GM18511 (cell line): ENCODE results near the gene MKRN1.
"Not testable (repeated sequence)": the region's sequence is repeated elsewhere in the genome, so short reads cannot be mapped to it uniquely, and the experiment has no call there.

Experiments used
- ATAC-seq: cut with Tn5 transposase; IDR thresholded peaks from one replicate; pipeline ENCODE4 v1.9.1; 2021; ENCODE audit warnings: mild to moderate bottlenecking, moderate library complexity; ENCODE audit not compliant: unreplicated experiment

MKRN1 gene

DNA sequence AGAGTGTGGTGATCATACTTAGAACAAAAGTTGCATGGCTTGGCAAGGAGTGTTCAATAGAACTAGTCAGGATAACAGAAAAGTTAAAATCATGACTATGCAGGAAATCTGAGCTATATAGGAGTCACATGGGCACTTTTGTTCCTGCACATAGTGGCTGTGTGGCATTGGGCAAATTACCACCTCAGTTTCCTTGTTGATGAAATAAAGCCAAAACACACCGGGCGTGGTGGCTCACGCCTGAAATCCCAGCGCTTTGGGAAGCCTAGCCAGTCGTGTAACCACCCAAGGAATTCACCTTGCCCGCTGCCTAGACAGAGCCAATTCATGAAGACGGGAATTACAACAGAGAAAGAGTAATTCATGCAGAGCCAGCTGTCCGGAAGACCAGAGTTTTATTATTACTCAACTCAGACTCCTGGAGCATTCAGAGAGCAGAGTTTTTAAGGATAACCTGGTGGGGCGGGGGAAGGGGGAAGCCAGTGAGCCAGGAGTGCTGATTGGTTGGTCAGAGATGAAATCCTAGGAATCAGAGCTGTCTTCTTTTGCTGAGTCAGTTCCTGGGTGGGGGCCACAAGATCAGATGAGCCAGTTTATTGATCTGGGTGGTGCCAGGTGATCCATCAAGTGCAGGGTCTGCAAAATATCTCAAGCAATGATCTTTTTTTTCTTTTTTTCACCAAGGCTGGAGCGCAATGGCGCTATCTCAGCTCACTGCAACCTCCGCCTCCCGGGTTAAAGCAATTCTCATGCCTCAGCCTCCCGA, 6.4 kb upstream of the MKRN1 start:
- no peak for ATAC-seq

DNA sequence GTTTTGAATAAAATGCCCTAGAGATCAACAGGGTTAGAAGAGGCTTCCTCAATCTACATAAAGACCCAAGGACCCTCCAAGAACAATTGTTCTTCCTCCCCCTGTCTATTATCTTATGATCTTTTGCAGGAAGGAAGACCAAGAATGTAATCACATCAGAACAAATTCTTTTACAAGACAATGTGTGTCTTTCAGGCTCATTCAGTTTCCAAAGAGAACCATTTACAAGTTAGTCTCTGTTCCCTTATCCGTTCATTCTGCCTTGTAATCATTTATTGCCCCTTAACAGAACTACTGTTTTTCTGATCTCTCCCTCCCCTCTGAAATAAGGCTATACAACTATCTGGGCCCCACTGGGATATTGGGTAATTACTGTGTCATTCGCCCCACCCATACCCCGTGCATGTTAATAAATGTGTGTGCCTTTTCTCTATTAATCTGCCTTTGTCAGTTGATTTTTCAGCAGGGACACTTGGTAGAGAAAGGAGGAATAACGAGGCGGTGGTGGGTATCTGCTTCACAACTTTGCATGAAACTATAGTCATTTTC, 5.7 kb upstream of the MKRN1 start:
- ATAC-seq = no peak

- no peak for ATAC-seq
Measured at GRCh38 chr7:140484479-140484878, 5.2 kb upstream of the MKRN1 start.

DNA sequence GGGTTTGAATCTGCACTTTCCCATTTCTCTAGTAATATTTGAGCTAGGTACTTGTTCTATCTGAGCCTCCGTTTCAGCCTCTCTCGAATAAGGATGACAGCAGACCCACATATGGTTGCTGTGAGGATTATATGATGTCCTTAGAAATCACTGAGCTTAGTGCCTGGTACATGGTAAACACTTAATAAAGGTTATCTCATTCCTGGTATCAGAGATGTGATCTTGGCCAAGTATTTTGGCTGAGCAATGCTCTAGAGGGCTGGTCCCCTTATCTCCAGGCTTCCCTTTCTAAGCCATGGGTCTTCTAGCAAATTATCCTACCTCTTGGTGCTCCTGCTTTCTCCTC, 407 bp upstream of the MKRN1 start:
- peak; percentile 10 for ATAC-seq

DNA sequence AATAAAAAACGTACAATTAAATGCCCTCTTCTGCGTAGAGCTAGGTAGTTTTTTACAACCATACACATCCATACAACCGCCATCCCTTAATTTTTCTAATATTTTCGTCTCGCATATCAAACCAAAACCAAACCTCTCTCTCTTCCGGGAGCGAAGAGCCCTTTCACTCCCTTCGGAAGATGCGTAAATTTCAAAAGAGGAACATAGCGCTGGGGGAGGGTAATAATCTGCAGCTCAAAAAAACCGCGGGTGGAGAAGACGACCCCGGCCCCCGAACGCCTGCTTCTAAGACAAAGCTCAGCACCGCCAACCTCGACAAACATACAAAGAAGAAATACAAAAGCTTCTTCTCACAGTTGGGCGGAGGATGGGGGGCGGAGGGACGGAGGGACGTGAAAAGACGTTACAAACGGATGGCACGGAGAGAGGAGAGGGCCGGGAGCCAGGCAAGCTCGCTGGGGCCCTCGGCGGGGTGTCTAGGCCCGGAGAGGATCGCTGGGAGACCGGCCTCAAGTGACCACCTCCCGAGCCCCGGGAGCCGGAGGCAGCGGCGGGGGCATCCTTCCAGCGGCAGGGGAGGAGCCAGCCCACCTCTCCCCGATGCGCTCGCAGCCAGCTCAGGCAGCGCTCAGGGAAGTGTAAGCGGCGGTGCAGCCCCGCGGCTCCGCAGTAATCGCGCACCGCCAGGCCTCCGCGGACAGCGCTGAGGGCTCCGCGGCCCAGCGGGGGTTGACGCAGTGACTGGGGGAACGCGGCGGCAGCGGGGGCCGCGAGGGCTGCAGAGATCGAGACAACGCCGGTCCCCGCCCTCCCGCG, 851 bp downstream of the MKRN1 start:
- peak; percentile 28 for ATAC-seq

DNA sequence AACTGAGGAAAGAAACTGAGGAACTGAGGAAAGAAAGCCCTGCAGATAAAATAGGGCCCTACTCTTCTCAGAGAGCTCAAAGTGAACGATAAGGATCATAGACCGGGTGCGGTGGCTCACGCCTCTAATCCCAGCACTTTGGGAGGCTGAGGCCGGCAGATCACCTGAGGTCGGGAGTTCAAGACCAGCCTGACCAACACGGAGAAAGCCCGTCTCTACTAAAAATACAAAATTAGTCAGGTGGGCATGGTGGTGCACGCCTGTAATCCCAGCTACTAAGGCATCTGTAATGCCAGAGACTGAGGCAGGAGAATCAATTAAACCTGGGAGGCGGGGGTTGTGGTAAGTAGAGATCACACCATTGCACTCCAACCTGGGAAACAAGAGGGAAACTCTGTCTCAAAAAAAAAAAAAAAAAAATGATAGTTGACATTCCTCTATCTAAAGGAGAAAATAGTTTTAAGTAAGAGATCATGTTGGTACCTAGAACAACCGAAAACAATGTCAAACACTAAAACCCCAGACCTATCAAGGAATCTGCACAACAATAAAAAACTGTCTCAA, 2.5 kb downstream of the MKRN1 start:
- ATAC-seq = no peak

- ATAC-seq = no peak
Measured at GRCh38 chr7:140475747-140476333, 3.5 kb downstream of the MKRN1 start.

DNA sequence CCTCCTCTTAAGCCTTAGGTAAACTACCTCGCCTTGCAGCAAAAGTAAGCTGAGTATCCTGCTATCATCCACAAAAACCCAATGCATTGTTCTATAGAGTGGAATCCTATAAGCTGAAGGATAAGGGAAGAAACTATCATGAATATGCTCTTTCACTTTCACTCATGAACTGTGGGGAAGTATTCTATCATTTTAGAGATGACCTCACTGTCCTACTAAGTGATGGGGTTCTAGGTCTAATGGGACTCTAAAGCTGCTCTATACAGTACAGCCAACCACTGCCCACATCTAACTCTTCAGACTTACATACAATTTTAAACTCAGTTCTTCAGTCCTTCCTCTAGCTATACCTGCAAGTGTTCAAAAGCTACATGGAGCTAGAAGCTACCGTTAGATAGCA, 16.2 kb downstream of the MKRN1 start:
- ATAC-seq = no peak

DNA sequence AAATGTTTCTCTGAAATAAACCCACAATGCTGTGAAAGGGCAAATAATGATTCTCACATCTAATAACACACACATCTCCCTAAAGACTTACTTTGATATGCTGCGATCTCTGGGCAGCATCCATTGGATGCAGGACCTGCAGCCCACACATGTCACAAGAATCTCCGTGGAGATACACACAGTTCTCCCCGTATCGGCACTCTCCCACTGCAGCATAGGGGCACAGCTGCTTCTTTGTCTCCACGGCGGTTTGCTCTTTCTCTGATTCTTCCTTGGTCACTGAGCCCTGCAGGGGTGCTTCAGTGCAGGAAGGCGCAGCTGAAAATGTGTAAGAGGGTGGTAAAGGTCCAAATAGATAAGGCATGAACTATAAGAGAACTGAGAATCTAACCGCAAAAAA, 20.4 kb downstream of the MKRN1 start:
- no peak for ATAC-seq

GRCh38 chr7:140458201-140458600, 21.1 kb downstream of the MKRN1 start:
- ATAC-seq = no peak

DNA sequence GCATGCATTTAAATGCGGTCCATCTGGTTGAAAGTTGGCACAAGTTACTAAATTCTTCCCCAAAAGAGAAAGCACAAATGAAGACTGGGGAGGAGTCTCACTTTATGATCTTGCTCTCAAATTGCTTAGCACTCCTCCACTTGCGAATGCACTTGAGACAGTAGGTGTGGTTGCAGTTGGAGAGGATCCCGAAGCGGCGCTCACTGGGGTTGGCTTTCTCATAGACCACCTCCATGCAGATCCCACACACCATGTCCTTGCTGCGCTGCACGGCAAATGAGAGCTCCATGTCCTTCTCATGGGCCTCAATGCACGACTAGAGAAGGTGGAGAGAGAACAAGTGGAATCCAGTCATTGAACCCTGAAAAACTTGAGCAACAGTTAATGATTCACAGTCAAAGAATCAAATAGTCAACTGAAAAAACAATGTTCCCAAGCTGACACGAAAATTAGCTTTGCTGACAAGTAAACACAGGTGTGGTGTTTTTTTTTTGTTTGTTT, 22.7 kb downstream of the MKRN1 start:
- ATAC-seq = no peak

DNA sequence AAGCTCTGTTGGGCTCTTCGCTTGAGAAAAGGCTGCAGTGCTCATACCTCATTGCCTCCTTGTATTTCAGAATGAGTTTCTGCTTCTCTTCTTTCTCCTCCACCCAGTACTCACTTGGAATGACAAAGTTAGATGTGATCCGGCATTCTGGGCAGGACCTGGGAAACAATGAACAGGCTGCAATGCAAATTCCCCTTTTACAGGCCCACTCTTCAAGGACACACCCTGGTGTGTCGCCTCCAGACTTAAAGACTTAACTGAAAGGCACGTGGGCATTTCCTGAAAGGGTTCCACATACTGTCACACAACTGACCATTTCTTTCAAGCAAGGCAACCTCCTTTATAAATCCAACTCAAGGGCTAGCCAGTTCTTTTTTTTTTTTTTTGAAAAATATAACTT, 23.6 kb downstream of the MKRN1 start:
- ATAC-seq = no peak

DNA sequence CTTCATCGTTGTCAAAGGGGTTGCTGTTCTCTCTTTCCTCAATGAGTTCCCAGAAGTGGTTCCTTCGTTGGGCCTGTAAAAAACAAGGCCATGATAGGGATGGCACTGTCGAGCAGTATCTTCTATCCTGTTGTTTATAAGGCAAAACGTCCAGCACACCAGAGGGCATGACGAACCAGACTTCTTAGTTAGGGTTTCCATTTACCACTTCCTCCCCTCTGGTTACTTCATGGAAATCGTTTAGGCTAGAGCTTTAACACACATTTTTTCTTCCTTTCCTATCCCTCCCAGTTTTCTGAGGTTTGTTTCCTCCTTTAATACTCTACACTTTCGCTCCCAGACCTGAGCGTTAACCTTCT, 24.7 kb downstream of the MKRN1 start:
- no peak for ATAC-seq

- not testable (repeated sequence) for ATAC-seq
Measured at GRCh38 chr7:140453785-140454656, 25.3 kb downstream of the MKRN1 start.

DNA sequence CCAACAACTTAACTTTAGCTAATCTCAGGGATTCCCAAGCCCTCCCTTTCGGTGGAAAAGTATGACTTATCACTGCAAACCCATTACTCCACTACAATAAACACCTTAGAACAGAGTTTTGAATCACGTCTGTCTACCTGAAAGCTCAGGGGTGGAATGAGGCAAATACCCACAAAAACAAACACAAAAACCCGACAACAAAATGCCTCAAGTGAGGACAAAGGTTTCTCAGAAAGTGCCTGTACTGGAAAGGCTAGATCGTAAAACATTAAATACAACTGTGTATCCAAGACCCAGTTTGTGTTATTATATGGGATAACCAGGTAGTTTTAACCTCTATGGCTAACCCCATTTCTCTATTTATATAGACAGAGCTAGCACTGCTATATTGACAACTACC, 26.0 kb downstream of the MKRN1 start:
- ATAC-seq = no peak

- no peak for ATAC-seq
Measured at GRCh38 chr7:140451716-140452115, 27.6 kb downstream of the MKRN1 start.

DNA sequence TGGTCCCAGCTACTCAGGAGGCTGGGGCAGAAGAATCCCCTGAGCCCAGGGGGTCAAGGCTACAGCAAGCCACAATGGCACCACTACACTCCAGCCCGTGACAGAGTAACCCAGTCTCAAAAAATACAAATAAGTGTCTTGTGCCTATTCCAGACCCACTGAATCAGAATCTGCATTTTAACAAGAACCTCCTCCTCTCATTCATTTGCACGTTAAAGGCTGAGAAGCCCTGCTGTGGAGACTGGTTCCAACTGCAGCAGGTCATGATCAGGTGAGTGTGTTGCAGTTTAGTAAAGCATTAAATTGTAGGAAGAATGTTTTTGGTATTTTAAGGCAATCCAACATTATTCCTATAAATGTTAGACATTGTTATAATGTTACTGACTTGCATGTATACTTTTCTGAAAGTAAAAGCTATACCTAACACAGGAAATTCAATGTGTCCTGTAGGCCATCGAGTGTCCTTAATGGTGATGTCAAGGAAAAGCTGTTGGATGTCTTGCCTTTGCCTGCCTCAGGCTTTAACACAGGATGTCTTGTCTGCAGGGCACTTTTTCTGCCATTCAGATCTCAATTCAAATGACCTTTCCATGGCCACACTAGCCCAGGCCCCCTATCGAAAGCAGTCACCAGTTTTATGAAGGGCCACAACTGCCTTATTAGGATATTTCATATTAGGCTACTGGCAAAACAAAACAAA, 30.4 kb downstream of the MKRN1 start:
- no peak for ATAC-seq

DNA sequence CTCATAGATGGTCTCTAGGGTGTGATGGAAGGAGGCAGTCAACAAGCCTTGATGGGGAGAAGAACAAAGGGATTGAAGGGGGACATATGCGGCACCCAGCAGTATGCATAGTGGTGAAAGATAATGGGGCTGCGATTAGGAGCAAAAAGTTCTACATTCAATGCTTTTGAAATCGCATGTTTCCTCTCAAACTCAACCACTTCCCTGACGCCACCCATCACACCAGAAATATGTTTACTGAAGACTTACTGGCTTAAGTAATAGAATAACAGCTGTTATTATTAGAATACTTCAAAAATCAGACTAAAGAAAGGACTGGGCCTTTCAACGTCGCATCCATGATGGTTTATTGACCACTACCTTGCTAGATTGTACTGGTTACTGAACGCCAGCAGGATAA, 31.5 kb downstream of the MKRN1 start:
- ATAC-seq = no peak

- no peak for ATAC-seq
Measured at GRCh38 chr7:140446467-140446866, 32.8 kb downstream of the MKRN1 start.

DNA sequence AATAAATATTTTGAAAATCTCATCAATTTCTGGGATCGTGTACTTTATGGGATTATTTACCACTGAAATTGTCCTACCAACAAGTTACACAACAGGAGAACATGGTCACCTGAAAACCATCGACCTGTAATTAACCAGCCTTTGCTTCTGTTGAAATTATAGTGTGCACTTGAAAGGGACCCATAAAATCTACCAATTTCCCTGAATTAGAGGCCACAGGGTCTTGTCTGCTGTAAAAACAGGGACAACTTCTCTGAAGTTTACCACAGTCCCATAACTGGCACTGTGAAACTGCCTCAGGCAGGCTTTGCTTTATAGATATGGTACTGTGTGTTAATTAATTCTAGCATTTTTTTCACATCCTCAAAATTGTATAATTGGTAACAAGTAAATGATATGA, 37.8 kb downstream of the MKRN1 start:
- no peak for ATAC-seq
